Measurements from ENCODE around the gene CORO2B.
"Not testable (repeated sequence)": the region's sequence is repeated elsewhere in the genome, so short reads cannot be mapped to it uniquely, and the experiment has no call there.

The CORO2B gene

GRCh38 chr15:68631601-68632051 lies 52.8 kb downstream of the CORO2B start:
- DNase-seq = no peak

DNA sequence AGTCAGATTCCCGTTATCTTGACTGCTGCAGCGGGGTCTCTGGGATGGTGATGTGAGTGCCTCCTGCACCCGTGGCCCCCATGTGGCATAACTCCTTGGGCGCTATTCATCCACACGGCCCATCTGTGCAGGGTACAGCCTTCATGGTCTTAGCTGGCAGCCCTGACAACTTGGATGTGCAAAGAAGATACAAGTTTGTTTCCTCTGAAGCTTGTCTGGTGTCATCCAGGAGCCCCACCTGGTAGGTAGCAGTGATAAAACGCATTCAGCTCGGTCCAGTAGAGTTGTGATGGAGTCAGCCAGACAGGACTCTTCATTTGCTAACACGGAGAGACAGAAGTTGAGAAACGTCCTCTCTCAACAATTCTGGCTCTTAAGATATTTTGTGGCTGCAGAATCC lies 53.3 kb downstream of the CORO2B start:
- DNase-seq = no peak

DNA sequence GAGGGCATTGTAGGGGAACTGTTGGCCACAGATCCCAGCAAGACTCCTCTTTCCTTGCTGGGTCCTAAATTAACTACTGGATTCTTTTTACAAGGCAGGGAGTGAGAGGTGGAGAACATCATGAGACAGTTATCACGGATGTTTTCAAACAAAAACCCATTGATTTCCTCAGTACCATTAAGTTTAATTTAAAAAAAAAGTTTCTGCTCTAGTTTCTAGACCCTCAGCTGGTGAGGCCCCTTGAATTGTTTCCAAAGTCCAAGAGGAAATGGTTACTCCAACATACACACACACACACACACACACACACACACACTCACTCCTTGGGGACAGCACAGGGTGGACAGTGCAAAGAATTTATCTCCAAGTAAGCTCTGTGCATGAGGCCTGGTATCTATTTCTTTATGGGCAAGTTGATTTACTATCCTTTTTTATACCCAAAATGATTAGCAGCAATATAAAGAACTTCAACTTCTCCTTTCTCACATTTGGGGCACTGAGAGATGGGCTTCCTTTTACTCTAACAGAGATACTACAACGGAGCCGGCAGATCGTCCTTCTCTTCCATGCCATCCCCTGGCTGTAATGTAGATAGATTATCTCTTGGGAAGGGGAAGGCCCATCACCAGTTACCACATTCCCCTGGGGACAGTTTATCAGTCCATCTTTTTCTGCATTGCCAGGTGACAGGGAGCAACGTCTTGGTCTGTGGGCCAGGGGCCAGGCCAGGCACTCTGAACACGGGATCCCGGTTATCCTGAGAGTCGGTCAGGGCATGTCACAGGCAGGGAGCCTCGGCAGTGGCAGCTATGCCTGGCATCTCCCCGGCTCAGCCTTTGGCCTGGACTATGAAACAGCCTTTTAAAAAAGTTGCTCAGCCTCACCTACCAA lies 54.7 kb downstream of the CORO2B start:
- no peak for DNase-seq

- DNase-seq = no peak
These were observed 55.3 kb downstream of the CORO2B start for GRCh38 chr15:68634122-68634482.

DNA sequence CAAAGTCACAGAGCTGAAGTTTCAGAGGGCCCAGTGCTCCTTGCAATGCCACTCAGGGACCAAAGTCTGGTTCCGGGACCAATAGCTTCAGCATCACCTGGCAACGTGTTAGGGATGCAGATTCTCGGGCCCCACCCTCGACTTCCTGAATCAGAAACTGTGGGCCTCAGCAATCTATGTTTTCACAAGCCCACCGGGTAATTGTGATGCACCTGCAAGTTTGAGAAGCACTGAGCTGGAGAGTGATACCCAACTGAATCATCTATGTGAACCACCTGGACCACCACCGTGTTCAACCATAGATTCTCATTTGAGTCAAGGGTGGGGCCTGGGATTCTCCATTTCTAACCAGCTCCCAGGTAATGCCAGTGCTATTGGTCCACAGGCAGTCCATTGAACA lies 55.7 kb downstream of the CORO2B start:
- no peak for DNase-seq

DNA sequence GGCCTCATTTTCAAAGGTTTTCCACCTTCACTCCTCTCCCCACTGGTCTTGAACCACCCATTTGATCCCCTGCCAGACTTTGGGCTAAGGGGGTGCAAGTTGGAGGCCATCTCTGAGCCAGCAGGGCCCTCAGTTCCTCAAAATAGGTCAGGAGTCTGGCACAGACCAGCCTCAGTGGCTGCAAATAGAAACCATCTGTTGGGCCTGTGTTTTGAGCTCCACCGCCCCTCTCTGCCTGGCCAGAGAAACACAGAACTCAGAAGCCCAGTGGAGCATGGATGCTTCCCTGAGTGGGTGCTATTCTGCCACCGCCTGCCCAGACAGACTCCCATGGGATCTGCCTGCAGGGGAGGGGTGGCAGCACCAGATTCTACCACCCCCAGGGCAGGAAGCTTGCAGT lies 56.3 kb downstream of the CORO2B start:
- no peak for DNase-seq

GRCh38 chr15:68636256-68636655 lies 57.5 kb downstream of the CORO2B start:
- no peak for DNase-seq

DNA sequence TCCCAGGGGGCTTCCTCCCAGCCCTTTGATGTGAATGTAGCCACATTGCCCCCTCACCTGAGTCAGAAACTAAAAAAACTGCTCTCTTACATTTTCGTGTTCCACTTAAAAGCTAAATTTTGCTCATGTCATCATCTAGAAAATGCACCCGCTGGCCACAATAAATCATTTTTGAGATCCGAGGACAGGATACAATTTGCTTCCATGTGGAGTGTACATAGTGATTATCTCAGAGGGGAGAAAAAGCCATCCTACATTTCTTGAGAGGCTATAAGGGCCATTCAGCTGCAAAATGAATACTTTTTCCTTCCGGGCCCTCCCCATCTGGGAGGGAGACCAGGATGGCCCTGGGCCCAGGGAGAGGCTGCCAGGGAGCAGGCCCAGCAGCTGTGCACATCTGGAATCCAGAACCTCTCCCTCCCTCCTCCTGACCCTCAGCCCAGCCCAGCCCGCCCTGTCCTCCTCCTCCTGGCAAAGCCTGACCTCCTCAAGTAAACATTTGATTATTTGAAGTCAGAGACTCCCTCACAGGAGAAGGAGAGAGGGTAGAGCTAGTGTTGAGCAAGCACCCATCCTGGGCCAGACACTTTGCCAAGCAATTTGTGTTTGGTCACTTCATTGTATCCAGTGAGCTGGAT lies 59.1 kb downstream of the CORO2B start:
- no peak for DNase-seq

DNA sequence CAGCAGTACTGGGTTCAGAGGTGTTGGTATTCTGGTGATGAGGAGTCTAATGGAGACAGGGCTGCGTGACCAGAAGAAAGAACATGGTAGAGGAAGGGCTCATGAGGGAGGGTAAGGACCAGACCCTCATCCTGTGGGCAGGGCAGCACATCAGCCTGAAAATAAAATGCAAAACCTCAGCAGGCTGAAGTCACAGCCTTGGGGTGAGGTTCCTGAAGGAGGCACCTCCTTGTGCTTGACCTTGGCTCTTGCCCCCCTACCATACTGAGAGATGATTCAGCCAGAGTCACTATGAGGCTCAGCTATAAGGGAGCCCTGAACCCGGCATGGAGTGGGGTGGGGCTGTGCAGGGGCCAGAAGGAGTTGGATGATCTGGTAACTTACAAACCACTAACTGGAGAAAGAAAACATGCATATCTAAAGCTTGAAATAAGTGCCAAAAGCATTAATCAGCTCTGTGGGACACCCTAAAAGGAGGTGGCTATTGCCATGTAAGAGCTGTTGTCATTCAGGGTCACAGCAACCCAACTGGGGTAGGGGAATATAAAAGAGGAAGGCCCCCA lies 60.2 kb downstream of the CORO2B start:
- no peak for DNase-seq

GRCh38 chr15:68639926-68640600 lies 61.3 kb downstream of the CORO2B start:
- no peak for DNase-seq

- DNase-seq = no peak
These were observed 62.1 kb downstream of the CORO2B start for GRCh38 chr15:68640791-68641331.

- no peak for DNase-seq
These were observed 62.6 kb downstream of the CORO2B start for GRCh38 chr15:68641376-68641775.

DNA sequence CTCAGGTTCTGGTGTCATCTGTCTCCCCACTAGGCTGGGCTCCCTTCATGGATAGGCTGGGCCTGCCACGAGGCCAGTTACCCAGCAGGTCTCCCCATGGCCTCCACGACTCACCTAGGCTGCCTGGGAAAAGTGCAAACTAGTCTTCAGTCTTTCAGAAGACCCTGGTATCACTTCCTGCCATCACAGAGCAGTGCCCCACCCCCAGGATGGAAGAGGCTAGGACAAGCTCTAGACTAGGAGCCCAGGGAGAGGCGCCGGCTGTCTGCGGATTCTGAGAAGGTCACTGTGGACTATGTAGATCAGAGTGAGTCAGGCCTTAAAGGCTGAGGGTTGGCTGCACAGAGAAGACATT lies 63.7 kb downstream of the CORO2B start:
- no peak for DNase-seq

DNA sequence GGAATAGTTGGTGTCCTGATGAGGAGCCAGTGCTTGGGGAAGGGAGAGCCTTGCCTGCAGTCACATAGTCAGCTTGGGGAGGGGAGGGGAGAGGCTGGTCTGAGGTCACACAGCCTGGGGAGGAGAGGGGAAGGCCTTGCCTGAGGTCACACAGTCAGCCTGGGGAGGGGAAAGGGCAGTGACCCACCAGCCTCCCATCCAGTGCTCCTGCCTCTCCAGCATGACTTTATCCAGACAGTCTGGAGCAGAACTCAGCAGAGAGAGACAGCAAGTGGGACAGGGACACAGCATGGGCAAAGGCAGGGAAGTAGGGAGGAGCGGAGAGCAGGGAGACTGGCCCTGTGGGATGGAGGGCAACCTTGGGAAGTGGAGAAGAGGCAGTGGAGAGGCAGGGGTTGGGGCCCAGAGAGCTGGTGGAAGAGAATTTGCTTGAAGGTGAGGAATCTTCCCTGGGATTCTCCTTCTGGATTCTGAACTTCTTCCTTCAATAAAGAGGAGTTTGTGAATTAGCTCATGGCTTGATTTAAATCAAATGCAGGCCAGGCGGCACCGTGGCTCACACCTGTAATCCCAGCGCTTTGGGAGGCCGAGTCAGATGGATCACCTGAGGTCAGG lies 64.5 kb downstream of the CORO2B start:
- no peak for DNase-seq

GRCh38 chr15:68644083-68644904 lies 65.5 kb downstream of the CORO2B start:
- no peak for DNase-seq

DNA sequence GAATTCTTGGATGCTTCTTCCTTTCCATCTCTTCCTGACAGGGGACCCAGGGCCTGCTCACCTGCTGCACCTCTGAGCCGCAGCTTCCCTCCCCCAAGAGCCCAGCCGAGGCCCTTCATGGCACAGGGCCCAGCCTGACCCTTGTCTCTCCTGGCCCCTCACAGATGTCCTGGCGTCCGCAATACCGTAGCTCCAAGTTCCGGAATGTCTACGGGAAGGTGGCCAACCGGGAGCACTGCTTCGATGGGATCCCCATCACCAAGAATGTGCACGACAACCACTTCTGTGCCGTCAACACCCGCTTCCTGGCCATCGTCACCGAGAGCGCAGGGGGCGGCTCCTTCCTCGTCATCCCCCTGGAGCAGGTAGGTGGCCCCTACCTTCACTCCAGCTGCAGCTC lies 66.2 kb downstream of the CORO2B start:
- no peak for DNase-seq

DNA sequence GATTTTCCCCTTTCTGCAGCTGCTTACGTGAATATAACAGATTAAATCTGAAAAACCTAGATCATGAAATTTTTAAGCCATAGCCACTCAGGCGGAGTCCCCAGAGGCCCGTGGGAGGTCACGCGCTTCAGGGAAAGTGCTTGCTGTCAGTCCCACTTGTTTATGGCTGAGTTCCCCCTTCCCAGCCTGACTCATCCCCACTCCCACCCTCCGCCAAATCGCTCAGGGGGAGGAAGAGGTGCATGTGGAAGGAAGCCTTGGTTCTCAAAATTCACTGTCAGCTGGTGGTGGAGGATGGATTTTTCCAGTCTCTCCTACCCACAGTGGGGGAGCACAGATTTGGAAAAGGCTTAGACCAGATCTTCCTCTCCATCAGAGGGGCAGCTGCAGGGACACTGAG lies 67.4 kb downstream of the CORO2B start:
- DNase-seq = no peak

- no peak for DNase-seq
These were observed 67.9 kb downstream of the CORO2B start for GRCh38 chr15:68646696-68647095.

- not testable (repeated sequence) for DNase-seq
These were observed 68.6 kb downstream of the CORO2B start for GRCh38 chr15:68647361-68647760.

DNA sequence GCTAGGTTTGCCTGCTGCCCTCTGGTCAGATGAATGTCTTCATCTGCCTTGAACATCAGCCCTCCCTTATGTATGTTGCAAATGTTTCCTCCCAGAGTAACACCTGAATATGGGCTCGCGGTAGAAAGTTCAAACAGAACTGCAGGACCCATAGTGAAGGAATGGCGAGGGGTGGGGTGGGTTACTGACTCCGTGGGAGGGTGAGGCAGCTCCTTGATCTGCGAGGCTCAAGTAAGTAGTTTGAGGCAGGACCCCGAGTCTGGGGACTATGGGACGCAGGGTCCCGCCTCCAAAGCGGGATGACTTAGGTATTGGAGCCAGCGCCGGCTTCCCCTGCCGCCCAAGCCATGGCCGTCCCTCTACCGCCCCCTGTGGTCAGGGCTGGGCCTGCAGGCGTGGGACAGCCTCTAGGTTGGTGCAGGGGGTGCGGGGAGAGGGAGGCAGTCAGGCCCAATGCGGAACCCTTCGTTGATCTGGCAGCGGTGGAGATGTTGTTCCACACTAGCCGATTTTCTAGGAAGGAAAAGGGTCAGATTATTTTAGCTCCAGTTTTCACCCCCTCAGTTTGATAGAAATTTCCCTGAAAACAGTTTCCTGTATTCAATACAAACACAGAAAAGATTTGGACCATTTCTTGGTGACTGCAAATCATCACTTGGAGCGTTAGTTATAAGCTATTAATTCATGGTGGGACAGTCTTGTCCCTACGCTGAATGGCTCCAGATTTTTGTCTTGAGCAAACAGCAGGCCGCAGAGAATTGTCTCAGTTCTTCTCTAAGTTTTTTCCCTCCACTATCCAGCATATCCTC lies 72.3 kb downstream of the CORO2B start:
- peak; percentile 54 for DNase-seq

- DNase-seq = no peak
These were observed 73.2 kb downstream of the CORO2B start for GRCh38 chr15:68651916-68652525.
